ENCODE data around the gene INTS15. TPM values are rescaled to one million over a fixed set of nuclear protein-coding genes. Genes with fewer than 3 reads are reported as not detected.

INTS15 gene
- total RNA-seq, 1 experiment from 2014 or later, result 24.3 TPM

DNA sequence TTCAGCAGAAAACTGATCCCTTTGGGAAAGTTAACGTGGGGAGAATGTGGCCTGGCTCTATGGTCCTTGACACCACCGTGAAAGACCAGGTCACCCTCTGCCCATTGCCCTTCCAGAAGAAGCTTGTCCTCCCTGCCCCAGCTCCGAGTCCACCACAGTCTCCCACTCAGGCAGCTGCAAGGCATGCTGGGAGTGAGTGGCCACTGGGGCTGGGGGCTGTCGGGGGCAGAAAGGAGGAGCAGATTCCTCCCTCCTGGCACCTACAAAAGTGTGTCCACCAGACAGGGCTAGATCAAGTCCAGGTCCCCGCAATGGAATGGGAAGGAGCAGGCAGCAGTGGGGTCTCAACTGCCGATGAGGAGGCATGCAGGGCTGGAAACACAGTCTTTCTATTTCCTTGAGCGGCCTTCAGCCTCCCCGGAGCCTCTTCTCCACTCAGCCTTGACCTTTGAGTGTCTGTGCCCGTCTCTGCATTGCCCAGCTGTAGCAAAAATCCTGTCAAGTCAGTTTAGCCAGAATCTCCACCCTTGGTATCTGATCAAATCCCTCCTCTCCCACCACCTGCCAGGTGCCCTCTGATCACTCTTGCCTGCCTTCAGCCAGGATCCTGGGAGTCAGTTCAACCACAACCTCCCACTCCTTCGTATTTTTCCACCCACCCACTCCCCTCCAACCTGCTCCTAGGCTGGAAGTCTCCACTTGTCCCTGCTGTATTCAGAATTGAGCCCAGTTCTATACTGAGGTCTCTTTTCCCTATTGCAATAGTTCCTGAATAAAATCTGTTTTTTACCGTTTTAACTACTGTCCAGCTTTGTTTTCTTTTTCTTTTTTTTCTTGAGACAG lies 40.4 kb downstream of the INTS15 start:
- Histone ChIP-seq H3K9me3 (ENCODE audit: control insufficient read depth in 1 of 2, insufficient read depth in 1 of 2, low read depth in 1 of 2, low read length in 2 of 2) (no peaks in the 10 kb centered on the region), H3K4me3 (replicated peaks in 1 of 2; ENCODE audit: low read depth in 1 of 2, low read length in 2 of 2) (no peak overlapping the region), H3K4me2 (ENCODE audit: low read length) (no peak overlapping the region), H2AFZ (ENCODE audit: low read depth, low read length, poor library complexity, severe bottlenecking) (no peak overlapping the region), H3K79me2 (ENCODE audit: insufficient read depth, low read length) (no peaks in the 10 kb centered on the region), H3K36me3 (ENCODE audit: control insufficient read depth in 1 of 2, insufficient read depth in 2 of 2, low read length in 2 of 2) (no peaks in the 10 kb centered on the region), H3K9me2 (ENCODE audit: insufficient read depth) (no peaks in the 10 kb centered on the region), H3K4me1 (ENCODE audit: control insufficient read depth in 1 of 2, insufficient read depth in 2 of 2, low read length in 2 of 2) (peaks cover 4 to 5% of the 10 kb centered on the region in 2 experiments; a peak in 2 of 4 replicates), H3K9ac (ENCODE audit: low read length) (no peak overlapping the region), H3K27ac (ENCODE audit: low read depth, low read length) (no peak overlapping the region), H4K20me1 (ENCODE audit: insufficient read depth) (no peaks in the 10 kb centered on the region), H3K27me3 (ENCODE audit: insufficient read depth, low read length) (no peaks in the 10 kb centered on the region)
- no peak for TF ChIP-seq ZNF274 (IDR thresholded peaks at IDR 0.05; ENCODE audit: low read depth, low read length)
- no peak for TF ChIP-seq SIN3A (IDR thresholded peaks at IDR 0.05; ENCODE audit: low read depth)
- TF ChIP-seq, protein P1, sequence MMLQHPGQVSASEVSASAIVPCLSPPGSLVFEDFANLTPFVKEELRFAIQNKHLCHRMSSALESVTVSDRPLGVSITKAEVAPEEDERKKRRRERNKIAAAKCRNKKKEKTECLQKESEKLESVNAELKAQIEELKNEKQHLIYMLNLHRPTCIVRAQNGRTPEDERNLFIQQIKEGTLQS (IDR thresholded peaks at IDR 0.05), result no peak
- TF ChIP-seq RAD21 (IDR thresholded peaks at IDR 0.05; ENCODE audit: low read depth), result no peak
- no peak for TF ChIP-seq SP1 (IDR thresholded peaks at IDR 0.05; ENCODE audit: low read depth)
- no peak for TF ChIP-seq EZH2phosphoT487 (IDR thresholded peaks at IDR 0.05; ENCODE audit: borderline replicate concordance)
- no peak for TF ChIP-seq JUND (IDR thresholded peaks at IDR 0.05)
- no peak for TF ChIP-seq POLR2AphosphoS5 (IDR thresholded peaks at IDR 0.05; ENCODE audit: low read depth, low read length)
- no peak for TF ChIP-seq SRF (IDR thresholded peaks at IDR 0.05; ENCODE audit: low read depth)
- TF ChIP-seq, protein P2, sequence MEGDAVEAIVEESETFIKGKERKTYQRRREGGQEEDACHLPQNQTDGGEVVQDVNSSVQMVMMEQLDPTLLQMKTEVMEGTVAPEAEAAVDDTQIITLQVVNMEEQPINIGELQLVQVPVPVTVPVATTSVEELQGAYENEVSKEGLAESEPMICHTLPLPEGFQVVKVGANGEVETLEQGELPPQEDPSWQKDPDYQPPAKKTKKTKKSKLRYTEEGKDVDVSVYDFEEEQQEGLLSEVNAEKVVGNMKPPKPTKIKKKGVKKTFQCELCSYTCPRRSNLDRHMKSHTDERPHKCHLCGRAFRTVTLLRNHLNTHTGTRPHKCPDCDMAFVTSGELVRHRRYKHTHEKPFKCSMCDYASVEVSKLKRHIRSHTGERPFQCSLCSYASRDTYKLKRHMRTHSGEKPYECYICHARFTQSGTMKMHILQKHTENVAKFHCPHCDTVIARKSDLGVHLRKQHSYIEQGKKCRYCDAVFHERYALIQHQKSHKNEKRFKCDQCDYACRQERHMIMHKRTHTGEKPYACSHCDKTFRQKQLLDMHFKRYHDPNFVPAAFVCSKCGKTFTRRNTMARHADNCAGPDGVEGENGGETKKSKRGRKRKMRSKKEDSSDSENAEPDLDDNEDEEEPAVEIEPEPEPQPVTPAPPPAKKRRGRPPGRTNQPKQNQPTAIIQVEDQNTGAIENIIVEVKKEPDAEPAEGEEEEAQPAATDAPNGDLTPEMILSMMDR (IDR thresholded peaks at IDR 0.05 in 2 of 3, conservative IDR thresholded peaks at IDR 0.05 in 1 of 3; ENCODE audit: borderline replicate concordance in 1 of 3, insufficient read depth in 1 of 3, low read depth in 2 of 3, low read length in 2 of 3), result no peak
- no peak for TF ChIP-seq EGR1 (IDR thresholded peaks at IDR 0.05; ENCODE audit: low read depth)
- TF ChIP-seq, protein P3, sequence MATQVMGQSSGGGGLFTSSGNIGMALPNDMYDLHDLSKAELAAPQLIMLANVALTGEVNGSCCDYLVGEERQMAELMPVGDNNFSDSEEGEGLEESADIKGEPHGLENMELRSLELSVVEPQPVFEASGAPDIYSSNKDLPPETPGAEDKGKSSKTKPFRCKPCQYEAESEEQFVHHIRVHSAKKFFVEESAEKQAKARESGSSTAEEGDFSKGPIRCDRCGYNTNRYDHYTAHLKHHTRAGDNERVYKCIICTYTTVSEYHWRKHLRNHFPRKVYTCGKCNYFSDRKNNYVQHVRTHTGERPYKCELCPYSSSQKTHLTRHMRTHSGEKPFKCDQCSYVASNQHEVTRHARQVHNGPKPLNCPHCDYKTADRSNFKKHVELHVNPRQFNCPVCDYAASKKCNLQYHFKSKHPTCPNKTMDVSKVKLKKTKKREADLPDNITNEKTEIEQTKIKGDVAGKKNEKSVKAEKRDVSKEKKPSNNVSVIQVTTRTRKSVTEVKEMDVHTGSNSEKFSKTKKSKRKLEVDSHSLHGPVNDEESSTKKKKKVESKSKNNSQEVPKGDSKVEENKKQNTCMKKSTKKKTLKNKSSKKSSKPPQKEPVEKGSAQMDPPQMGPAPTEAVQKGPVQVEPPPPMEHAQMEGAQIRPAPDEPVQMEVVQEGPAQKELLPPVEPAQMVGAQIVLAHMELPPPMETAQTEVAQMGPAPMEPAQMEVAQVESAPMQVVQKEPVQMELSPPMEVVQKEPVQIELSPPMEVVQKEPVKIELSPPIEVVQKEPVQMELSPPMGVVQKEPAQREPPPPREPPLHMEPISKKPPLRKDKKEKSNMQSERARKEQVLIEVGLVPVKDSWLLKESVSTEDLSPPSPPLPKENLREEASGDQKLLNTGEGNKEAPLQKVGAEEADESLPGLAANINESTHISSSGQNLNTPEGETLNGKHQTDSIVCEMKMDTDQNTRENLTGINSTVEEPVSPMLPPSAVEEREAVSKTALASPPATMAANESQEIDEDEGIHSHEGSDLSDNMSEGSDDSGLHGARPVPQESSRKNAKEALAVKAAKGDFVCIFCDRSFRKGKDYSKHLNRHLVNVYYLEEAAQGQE (IDR thresholded peaks at IDR 0.05; ENCODE audit: low read depth), result no peak
- TF ChIP-seq FOSL1 (IDR thresholded peaks at IDR 0.05; ENCODE audit: low read depth), result no peak
- no peak for TF ChIP-seq POLR2A (IDR thresholded peaks at IDR 0.05; ENCODE audit: borderline replicate concordance, extremely low read depth, insufficient read depth, insufficient read length)
- TF ChIP-seq, protein P4, sequence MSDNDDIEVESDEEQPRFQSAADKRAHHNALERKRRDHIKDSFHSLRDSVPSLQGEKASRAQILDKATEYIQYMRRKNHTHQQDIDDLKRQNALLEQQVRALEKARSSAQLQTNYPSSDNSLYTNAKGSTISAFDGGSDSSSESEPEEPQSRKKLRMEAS (IDR thresholded peaks at IDR 0.05), result no peak
- TF ChIP-seq, protein P5, sequence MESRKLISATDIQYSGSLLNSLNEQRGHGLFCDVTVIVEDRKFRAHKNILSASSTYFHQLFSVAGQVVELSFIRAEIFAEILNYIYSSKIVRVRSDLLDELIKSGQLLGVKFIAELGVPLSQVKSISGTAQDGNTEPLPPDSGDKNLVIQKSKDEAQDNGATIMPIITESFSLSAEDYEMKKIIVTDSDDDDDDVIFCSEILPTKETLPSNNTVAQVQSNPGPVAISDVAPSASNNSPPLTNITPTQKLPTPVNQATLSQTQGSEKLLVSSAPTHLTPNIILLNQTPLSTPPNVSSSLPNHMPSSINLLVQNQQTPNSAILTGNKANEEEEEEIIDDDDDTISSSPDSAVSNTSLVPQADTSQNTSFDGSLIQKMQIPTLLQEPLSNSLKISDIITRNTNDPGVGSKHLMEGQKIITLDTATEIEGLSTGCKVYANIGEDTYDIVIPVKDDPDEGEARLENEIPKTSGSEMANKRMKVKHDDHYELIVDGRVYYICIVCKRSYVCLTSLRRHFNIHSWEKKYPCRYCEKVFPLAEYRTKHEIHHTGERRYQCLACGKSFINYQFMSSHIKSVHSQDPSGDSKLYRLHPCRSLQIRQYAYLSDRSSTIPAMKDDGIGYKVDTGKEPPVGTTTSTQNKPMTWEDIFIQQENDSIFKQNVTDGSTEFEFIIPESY (IDR thresholded peaks at IDR 0.05; ENCODE audit: extremely low read depth, insufficient replicate concordance, low read length), result no peak
- TF ChIP-seq YY1 (IDR thresholded peaks at IDR 0.05; ENCODE audit: extremely low read depth, insufficient replicate concordance, low read depth, low read length), result no peak
- TF ChIP-seq TCF7L2 (IDR thresholded peaks at IDR 0.05; ENCODE audit: borderline replicate concordance, extremely low read depth, insufficient read depth, insufficient read length), result no peak
- ChIA-PET POLR2A (no interaction called here), RAD21 (ENCODE audit: low non-redundant PET in 1 of 2, low total read pairs in 2 of 2, uncharacterized antibody in 2 of 2, unreplicated experiment in 2 of 2) (no interaction called here), CTCF (no interaction called here)
- BruUV-seq (replicated peaks), result no TSS peak
- intact Hi-C loops (cut with micrococcal nuclease), result no loop called here
- DNase-seq (ENCODE audit: low read depth, low spot score) (no peak), ATAC-seq (no peak)

Data from HCT116 (cell line).